ENCODE measurements around the gene RPTOR.

The RPTOR gene

DNA sequence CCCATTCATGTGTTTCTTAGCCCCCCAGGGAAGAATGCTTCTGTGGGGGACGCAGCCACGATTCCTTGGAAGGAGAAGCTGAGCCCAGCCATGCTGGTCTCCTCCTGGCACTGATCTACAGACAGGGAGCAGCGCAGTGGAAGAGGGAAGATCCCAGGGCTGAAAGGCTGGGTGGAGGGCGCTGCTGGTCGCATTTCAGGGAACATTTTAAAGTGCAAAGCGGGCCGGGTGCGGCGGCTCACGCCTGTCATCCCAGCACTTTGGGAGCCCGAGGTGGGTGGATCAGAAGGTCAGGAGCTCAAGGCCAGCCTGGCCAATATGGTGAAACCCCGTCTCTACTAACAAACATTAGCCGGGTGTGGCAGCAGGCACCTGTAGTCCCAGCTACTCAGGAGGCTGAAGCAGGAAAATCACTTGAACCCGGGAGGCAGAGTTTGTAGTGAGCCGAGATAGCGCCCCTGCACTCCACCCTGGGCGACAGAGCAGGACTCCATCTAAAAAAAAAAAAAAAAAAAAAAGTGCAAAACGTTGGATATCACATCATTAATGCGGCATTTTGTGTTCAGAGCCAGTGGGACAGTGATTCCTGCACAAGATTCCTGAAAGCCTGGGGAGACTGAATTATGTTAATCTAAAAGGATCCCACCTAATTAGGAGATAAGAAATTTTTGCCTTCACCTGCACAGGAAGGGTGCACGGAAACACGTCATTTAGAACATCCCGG is 446.4 kb downstream of the RPTOR start:
- DNase-seq, result no peak

DNA sequence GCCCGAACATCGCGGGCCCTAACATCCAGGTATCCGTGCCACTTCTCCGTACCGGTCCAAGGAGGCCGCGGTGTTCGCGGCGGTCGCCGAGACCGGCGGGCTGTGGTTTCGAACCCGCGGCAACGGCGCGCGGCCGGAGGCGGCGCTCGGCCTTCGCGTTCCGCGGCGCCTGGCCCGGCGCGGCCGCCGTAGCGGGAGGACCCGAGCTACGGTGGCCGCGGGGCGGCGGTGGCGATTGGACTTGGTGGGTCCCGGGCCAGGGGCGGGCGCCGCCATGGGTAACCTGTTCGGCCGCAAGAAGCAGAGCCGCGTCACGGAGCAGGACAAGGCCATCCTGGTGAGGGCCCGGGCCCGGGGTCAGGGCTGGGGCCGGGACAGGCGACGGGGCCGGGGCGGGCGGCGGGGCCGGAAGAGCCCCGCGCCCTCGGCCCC is 447.0 kb downstream of the RPTOR start, which contains the start of gene CHMP6:
CHMP6 (plus strand) TSS at position 197 of the 432 bp plus-strand sequence; CDS start at position 275, 78 bp downstream.
- DNase-seq, result peak; percentile 71 to 85

DNA sequence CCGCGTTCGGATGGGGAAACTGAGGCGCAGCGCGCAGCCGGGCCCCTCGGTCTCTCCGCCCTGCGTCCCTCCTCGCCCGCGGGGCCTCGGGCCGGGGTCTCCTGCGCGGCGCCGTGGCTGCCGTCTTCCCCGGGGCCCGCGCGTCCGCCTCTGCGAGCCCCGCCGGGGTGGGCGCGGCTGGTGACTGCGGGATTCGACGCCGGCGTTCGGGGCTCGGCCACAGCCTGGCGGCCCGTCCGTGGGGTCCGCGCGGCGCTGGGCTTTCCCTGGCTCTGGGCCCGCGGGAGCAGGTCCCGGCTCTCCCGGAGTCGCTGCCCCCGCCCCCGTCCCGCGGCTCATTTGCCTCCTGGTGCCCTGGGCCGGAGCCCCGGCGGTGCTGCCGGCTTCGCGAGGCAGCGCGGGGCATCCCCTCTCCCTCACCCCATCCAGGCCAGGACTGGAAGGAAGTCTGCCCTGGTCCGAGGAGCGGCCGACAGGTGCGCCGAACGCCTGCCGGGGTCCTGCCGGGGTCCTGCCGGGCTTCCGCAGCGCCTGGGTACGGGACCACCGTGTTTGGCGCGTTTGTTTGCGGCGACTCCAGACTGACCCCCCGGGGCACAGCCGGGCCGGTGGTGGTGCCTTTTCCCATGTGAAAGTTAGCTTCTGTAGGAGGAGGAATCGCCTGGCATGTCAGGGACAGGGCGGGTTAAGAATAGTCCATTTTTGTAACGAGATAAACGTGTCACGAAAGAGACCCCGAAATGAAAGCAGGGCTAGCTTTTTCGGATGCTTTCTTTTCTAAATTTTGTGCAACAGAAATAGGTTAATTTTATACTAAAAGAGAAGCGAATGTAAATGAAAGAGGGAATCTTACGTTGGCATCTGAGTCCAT is 447.7 kb downstream of the RPTOR start:
- no peak for DNase-seq

DNA sequence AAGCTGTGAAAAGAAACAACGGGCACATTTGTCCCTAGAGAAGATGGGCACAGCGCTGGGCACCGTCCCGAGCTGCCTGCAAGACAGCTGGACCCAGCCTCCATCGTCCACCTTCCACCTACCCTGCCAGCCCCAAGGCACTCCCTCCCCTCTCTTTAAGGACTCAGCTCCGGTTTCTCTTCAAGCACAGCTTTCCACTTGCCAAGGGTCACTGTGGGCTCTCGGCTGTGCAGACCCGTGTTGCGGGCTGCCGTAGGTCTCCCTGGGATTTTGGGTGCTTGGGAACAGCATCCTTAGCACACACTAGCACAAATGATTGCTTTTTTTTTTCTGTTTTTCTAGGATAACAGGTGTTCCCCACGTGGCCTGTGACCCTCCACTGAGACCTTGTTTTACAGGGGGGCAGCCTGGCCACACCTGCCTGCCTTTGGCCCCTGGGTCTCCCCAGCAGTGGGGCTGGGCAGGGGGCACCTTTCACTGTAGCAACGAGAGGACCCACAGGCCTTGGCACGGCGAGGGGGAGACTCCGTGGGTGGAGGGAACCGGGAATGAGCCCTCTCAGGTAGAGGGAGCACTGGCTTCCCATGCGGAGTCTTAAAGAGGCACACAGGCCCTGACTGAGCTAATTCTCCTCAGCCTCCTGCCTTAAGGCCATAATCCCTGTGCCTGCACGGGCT is 448.4 kb downstream of the RPTOR start:
- no peak for DNase-seq

DNA sequence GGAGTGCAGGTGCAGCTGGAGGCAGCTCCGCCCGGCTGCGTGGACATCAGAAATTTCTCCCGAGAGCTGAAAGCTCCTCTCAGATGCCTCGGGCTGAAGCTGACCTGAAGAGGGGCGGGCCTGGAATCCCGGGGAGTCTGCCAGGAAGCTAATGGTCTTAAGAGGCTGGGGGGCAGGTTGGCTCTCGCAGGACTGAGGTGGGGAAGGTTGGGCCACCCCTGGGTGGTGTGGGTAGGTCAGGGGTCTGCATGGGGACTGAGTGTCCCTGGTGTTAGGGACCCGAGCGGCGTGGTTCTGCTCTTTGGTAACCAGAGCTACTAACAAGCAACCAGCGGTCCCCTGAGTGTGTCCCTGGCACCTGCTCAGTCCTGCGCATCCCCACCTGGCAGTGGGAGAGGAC is 450.5 kb downstream of the RPTOR start:
- DNase-seq, result no peak

DNA sequence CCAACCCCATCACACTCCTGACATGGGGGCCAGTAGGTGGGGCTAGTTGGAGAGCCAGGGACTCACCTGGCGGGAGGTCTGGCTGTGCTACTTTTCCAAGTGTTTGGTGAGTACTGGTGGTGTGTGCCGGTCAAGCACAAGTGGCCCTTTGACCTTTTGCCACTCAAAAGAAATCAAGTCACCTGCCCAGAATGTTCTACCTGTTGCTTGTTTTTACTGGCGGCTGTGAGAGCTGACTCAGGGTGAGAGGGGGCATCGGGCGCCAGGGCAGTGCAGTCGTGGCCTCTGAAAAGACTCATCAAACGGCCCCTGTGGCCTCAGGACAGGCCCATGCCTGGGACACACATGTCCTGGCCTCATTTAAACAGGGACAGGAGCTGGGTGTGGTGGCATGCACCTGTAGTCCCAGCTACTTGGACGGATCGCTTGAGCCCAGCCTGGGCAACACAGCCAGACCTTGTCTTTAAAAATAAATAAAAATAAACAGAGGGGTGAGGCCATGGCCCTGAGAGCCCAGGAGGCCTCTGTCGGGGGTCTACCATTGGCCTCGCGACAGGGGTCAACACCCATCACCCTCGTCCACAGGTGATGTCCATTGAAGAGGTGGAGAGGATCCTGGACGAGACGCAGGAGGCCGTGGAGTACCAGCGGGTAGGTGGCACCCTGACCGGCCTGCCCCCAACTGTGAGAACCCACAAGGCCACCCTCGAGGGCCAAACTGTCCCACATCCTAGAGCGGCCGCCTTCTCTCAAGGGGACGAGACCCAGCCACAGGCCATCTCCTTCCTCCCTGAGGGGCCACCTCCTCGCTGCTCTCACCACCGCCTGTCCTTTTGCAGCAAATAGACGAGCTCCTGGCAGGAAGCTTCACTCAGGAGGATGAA is 452.0 kb downstream of the RPTOR start:
- DNase-seq, result no peak

DNA sequence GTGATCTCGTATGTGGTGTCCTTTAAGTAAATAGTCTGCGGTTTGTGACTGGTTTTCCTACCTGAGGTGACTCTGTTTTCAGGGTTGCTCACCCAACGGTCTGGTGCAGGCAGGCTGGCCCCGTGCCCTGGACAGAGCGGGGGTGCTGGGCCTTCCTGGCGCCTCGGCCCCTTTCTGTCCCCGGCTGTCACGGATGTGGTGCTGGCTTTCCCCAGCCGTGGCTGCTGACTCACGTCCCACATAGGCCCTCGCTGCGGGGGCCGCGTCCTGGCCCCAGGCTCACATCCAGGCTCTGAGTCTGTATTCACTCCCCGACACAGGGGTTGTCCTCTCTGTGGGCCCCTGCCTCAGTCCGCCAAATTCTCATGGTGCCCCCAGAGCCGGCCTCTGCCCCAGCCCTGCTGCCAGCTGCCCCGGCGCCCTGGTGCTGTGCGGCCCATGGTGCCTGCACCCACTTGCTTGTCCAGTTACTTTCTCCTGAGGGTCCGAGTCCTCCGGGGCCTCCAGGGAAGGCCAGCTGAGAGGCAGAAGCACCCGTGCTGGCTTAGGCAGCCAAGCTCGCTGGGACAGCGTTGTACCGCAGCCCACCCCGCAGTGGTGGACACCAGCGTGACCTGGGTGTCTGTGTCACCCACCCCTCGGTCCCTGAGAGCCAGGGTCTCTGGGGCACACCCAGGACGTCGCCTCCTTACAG is 452.9 kb downstream of the RPTOR start:
- no peak for DNase-seq

DNA sequence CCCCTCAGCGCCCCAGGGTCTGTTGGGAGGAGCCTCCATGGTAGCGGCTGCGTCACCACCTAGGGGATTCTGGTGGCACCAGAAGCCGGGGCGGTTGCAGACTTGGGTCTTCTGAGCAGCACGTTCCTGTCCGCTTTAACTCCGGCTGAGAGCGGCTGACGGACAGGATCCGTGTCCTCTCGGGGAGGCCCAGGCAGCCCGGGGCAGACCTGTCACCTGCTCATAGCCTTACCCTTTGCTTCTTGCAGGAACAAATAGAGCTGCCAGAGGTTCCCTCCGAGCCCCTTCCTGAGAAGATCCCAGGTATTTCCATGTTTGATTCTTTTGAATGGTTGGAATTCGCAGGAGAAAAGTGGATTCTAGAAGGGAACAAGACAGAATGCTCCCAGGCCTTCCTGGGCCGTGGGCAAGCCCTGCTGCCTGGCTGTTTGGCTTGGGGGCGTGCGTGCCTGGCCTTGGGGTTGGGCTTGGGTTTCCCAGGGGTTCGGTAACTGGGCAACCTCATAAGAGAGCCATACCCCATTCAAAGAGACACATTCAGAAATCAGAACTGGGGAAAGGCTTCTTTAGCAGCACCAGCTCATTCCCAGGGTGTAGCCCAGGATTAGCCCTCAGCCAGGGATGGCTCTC is 453.6 kb downstream of the RPTOR start:
- no peak for DNase-seq

DNA sequence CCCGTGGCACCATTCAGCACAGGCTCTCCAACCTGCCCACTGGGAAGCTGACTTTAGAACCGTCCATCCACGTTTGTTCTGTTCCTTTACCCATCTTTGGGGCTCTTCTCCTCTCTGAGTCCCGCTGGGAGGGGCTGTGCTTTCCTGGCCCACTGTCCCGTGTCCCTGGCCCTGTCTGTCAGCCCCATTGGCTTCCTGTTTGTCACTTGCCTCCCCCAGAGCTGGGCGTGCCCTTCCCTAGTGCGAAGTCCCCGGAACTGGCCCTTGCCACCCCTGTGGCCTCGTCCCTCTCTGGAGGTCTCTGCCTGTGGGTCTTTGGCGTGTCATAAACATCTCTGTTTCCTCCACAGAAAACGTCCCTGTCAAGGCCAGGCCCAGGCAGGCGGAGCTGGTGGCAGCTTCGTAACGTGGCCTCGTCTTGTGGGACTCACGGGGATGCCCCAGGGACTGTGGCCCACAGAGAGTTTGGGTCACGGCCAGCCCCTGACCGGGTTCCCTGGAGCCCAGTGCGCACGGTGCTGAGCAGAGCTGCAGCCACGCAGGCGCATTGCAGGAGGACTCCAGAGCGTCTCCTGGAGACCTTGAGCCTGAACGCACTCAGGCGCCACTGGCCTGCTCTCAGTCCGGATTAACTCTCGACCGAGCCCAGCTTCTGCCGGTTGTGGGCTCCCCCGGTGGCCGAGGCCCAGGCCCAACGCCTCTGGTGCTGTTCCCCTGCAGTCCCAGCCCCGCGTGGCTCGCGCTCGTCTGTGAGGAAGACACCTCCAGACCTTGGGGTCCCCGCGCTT is 454.3 kb downstream of the RPTOR start:
- DNase-seq, result no peak

DNA sequence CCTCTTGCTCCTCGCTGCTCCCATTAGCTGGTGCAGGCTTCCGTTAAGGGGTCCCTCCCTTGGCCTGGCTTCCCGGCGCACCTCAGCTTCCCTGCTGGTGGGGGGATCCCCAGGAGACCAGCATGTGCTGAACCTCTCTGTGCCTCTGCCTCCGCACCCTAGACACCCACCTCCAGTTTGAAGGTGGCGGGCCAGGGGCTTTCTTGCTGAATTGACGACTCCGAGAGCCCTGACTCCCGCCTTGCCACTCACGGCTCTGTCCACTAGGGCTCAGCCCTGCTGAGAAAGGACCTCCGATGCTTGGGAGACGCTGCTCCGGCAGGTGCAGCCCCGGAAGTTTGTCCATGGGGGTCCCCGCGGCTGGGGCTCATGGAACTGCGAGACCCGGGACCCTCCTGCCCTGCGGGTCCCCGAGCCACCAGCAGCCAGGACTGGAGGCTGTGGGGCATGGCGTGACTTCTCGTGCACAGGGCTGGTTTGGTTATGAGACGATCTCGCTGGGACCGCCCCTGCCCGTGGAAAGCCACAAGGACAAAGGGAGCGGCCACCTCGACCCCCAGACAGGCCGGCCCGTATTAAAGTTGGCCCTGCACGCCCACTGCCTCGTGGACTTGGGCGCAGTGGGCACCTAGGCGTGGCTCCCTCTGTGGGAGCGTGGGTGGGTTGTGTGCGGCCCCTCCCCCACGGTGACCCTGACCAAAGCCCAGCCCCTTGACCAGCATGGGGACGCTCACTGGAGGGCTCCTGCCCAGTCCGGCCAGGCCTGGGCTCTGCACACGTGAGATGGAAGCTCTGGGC is 455.1 kb downstream of the RPTOR start:
- no peak for DNase-seq

DNA sequence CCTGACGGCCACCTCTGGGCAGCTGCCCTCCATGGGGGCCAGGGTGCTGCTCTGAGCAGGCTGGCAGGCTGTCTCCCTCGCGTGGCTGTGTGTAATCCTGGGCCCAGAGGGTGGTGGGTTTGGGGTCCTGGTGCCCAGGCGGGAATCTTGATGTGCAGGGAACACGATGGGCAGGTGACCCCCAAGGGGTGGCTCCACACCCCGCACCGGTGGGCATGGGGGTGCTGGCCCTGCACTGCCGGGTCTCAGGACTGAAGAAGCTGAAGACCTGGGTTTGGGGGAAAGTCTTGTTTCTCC is 455.6 kb downstream of the RPTOR start:
- DNase-seq, result no peak

DNA sequence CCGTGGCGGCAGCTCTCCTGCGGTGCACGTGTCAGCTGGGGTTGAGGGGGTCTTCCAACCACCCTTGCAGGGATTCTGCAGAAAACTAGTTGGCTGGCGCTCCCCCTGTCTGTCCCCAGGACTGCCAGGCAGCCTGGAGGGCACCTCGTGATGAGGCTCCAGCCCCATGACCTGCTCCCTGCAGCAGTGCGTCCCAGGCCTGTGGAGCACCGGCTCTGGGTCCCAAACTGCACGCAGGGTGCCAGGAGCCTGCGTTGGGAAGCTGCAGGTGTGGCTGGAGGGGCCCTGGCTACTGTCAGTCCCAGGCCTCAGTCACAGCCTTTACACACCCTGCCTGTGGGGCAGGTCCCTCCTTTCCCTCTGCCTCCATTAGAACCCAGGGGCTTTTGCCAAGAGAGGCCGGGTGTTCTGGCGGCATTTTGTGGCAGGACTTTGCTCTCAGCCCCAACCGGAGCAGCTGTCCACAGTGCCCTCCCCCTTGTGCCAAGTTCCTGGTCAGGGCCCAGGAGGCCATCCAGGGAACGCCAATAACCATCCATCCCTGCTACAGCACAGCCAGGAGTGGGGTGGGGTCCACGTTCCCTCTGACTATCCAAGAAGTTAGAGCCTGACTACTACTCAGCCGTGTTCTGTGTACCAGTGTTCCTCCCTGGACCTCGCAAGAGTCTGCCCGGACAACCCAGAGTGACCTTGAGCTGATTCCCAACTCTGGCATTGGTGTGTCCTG is 456.2 kb downstream of the RPTOR start:
- no peak for DNase-seq

DNA sequence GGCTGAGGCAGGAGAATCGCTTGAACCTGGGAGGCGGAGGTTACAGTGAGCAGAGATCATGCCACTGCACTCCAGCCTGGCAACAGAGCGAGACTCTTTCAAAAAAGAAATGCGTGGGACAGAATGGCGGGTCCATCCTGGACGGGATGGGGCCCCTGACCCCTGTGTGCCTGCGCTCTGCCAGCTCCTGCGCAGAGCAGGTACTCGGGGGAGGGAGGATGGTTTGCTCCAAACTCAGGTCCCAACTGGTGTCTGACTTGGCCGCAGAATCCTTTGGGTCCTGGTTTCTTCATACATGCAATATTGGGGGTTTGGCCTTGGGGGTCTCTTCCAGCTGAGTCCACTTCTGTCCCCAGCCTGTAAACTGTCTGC is 457.4 kb downstream of the RPTOR start:
- no peak for DNase-seq

DNA sequence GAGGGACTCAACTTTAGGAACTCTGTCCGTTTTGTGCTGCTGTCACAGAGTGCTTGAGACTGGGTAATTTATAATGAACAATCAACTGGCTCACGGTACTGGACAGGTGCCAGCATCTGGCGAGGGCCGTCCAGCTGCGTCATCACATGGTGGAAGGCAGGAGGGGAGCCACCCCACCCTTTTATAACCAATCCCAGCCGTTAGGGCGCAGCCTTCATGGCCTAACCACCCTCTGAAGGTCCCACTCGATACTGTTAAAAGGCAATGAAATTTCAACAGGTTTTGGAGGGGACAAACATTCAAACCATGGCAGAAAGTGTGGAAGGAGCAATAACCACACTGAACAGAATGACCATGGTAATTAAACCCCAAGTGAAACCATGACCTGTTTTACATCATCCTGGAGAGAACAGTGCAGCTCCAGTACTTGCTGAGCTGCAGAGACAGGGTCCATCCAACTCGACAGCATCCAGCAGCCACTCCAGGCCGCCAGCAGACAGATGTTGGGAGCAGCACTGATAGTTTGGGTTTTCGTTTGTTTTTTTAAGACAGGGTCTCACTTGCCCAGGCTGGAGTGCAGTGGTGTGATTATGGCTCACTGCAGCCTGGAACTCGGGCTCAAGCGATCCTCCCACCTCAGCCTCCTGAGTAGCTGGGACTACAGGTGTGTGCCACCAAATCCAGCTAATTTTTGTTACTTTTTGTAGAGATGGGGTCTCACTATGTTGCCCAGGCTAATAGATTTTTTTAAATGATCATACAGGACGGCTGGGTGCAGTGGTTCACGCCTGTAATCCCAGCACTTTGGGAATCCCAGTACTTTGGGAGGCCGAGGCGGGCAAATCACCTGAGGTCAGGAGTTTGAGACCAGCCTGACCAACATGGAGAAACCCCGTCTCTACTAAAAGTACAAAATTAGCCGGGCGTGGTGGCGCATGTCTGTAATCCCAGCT is 458.0 kb downstream of the RPTOR start:
- no peak for DNase-seq

DNA sequence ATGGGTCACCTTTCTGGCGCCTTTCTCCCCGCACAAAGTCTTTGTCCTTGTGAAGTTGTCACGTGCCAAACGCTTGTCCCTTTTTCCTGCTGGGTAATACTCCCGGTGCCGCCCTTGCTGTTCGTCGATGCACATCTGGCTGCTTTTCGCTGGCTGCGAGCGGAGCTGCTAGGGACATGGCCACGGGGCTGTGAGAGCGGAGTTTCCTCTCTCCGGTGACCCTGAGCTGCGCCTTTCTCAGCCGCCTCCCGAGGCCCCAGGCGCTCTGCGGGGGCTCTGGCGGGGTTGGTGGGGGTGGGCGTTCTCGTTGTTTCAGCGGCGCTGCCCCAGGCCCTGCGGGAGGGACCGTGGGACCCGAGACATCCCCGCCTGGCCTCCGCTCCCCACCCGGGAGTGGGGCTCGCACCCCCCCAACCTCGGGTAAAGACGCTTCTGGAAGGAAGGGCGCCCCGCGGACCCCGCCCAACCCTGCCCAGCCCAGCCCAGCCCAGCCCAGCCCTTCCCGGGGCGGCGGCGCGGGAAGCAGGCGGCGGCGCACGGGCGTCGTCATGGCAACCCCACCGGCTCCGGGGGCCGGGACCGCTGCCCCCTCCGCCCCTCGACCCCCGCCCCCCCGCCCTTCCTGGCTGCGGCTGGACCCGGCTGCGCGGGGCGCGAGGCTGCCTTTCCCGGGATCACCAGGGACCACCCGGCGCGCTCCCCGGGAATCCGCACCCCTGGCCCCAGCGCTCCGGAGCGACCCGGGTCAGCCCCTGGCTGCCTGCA is 459.3 kb downstream of the RPTOR start:
- no peak for DNase-seq

DNA sequence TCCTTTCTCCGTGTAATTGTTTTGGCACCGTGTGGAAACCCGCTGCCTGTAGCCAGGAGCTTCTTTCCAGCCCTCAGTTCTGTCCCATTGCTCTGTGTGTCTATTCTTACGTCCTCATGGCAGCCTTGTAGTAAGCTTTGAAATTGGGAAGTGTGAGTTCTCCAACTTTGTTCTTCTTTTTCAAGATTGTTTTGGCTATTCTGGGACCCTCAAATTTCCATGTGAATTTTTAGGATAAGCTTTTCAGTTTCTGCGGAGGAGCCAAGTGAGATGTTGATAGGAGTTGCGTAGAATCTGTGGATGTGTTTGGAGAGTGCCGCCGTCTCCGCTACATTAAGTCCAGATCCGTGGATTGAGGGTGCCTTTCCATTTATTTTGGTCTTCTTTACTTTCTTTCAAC is 462.3 kb downstream of the RPTOR start:
- peak; percentile 15 to 37 for DNase-seq

DNA sequence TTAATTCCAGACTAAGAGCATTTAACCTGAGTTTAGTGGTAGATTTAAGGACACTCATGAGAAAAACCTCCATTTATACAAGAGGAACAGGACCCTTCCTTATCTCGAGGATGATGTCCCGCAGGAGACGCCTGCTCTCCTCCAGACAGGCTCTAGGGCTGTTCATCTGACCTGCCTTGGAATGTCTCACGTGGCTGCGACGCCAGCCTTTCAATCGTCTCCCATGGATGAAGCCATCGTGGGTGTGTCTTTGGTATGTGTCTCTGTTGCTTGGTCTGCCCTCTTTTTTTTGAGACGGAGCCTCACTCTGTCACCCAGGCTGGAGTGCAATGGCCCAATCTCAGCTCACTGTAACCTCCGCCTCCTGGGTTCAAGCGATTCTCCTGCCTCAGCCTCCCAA is 463.5 kb downstream of the RPTOR start:
- DNase-seq, result no peak
